Measurements from ENCODE around the gene INPP4A. TPM values are rescaled to one million over a fixed set of nuclear protein-coding genes. Genes with fewer than 3 reads are reported as not detected.

INPP4A gene
- total and polyA plus RNA-seq, 2 of the 13 experiments (the other 11 are each of a cell fraction or from before 2014, with no cell fraction given), result 10.1 to 10.9 TPM

- no peak for FAIRE-seq
- intact Hi-C loops (cut with micrococcal nuclease; ENCODE audit: unreplicated experiment), result no loop called here
- in situ Hi-C loops (cut with HindIII; ENCODE audit: extremely low pct_ligation_motif_present, low pct_unique_long_range_greater_than_20kb), result no loop called here
- peaks cover 10 to 18% of the 10 kb centered on the region in 2 experiments for H3K36me3 ChIP-seq (replicated peaks in 1 of 2; ENCODE audit: control insufficient read depth in 1 of 2, insufficient read depth in 2 of 2, low read length in 2 of 2)
- ChIA-PET CTCF (ENCODE audit: low intra/inter-chr PET ratio, low total read pairs) (no interaction called here), POLR2A (no interaction called here)
- no peaks in the 10 kb centered on the region for H3K79me2 ChIP-seq (ENCODE audit: insufficient read depth, low read length)
- H3K4me3 ChIP-seq (replicated peaks in 1 of 3; ENCODE audit: insufficient read depth in 1 of 3, low read depth in 2 of 3, low read length in 3 of 3), result no peak overlapping the region
- TF ChIP-seq ZNF781 (CRISPR knock-in tag; IDR thresholded peaks at IDR 0.05; ENCODE audit: borderline replicate concordance, not compliant biosample characterization), result no peak
- no peak for TF ChIP-seq CBX2 (IDR thresholded peaks at IDR 0.05; ENCODE audit: low read depth, low read length)
- TF ChIP-seq CBX2 (CRISPR knock-in tag; IDR thresholded peaks at IDR 0.05; ENCODE audit: low read depth), result no peak
- no peak overlapping the region for H3K27ac ChIP-seq (ENCODE audit: extremely low read length, insufficient read depth, low read length)
- ATAC-seq, result no peak
- H3K9me3 ChIP-seq (ENCODE audit: low read length), result no peaks in the 10 kb centered on the region
- H2AFZ ChIP-seq (ENCODE audit: low read length), result no peak overlapping the region
- no TSS peak for BruUV-seq (replicated peaks)
- no peak for DNase-seq (ENCODE audit: low spot score)
- 99% methylated on average over 7 of the region's 7 CpGs for WGBS (ENCODE audit: low lambda C conversion rate)
- no peak overlapping the region for H3K9ac ChIP-seq (ENCODE audit: insufficient read depth, low read depth, low read length)
- 0 out of 2 replicates have a peak, but pooled peaks cover 4% of the 10 kb centered on the region for H3K4me1 ChIP-seq (ENCODE audit: insufficient read depth, low read length)
- no peaks in the 10 kb centered on the region for H3K27me3 ChIP-seq (ENCODE audit: control insufficient read depth in 1 of 2, insufficient read depth in 2 of 2, low read length in 2 of 2)
- no peak overlapping the region for H3K4me2 ChIP-seq (ENCODE audit: low read depth, low read length)
- H4K20me1 ChIP-seq (ENCODE audit: insufficient read depth, low read length), result no peaks in the 10 kb centered on the region
These were observed 108.0 kb downstream of the INPP4A start for GRCh38 chr2:98552499-98553179.

GRCh38 chr2:98554116-98554861 is 109.6 kb downstream of the INPP4A start:
- intact Hi-C loops (cut with micrococcal nuclease; ENCODE audit: unreplicated experiment), result no loop called here
- no peak for ATAC-seq
- no peak for FAIRE-seq
- Histone ChIP-seq H3K4me3 (replicated peaks in 1 of 3; ENCODE audit: insufficient read depth in 1 of 3, low read depth in 2 of 3, low read length in 3 of 3) (no peak overlapping the region), H3K36me3 (replicated peaks in 1 of 2; ENCODE audit: control insufficient read depth in 1 of 2, insufficient read depth in 2 of 2, low read length in 2 of 2) (peaks cover 11 to 18% of the 10 kb centered on the region in 2 experiments), H3K27me3 (ENCODE audit: control insufficient read depth in 1 of 2, insufficient read depth in 2 of 2, low read length in 2 of 2) (no peaks in the 10 kb centered on the region), H3K9ac (ENCODE audit: insufficient read depth, low read depth, low read length) (no peak overlapping the region), H3K27ac (ENCODE audit: extremely low read length, insufficient read depth, low read length) (no peak overlapping the region), H3K79me2 (ENCODE audit: insufficient read depth, low read length) (no peaks in the 10 kb centered on the region), H3K9me3 (ENCODE audit: low read length) (no peaks in the 10 kb centered on the region), H4K20me1 (ENCODE audit: insufficient read depth, low read length) (no peaks in the 10 kb centered on the region), H3K4me2 (ENCODE audit: low read depth, low read length) (no peak overlapping the region), H2AFZ (ENCODE audit: low read length) (no peak overlapping the region), H3K4me1 (ENCODE audit: insufficient read depth, low read length) (0 out of 2 replicates have a peak, but pooled peaks cover 4% of the 10 kb centered on the region)
- no TSS peak for BruUV-seq (replicated peaks)
- CTCF ChIA-PET (ENCODE audit: low intra/inter-chr PET ratio, low total read pairs), result no interaction called here
- TF ChIP-seq ZNF563 (CRISPR knock-in tag; IDR thresholded peaks at IDR 0.05) (no peak), ZNF589 (CRISPR knock-in tag; conservative IDR thresholded peaks at IDR 0.05) (no peak), PAF1 (CRISPR knock-in tag; IDR thresholded peaks at IDR 0.05) (no peak), ZMYM3 (CRISPR knock-in tag; IDR thresholded peaks at IDR 0.05) (no peak), MXD4 (CRISPR knock-in tag; IDR thresholded peaks at IDR 0.05) (no peak), HNRNPH1 (optimal IDR thresholded peaks at IDR 0.05; ENCODE audit: low read depth, low read length) (no peak), NCOR1 (IDR thresholded peaks at IDR 0.05; ENCODE audit: borderline replicate concordance, low read length) (no peak), PHF8 (CRISPR knock-in tag; IDR thresholded peaks at IDR 0.05) (no peak), HNF4G (IDR thresholded peaks at IDR 0.05; ENCODE audit: borderline replicate concordance, low read depth, low read length) (no peak), HNF4G (CRISPR knock-in tag; IDR thresholded peaks at IDR 0.05; ENCODE audit: borderline replicate concordance, low read depth) (no peak), DDIT3 (CRISPR knock-in tag; IDR thresholded peaks at IDR 0.05) (no peak), HIVEP1 (CRISPR knock-in tag; IDR thresholded peaks at IDR 0.05) (no peak), NR3C1 (CRISPR knock-in tag; IDR thresholded peaks at IDR 0.05) (no peak)
- in situ Hi-C loops (cut with HindIII; ENCODE audit: extremely low pct_ligation_motif_present, low pct_unique_long_range_greater_than_20kb), result no loop called here
- no peak for DNase-seq (ENCODE audit: low spot score)
- POLR2A ChIA-PET, result no interaction called here
- WGBS (ENCODE audit: low lambda C conversion rate), result 85% methylated on average over 9 of the region's 10 CpGs
